ENCODE results near the gene EIF2S1.
A peak's percentile ranks its signal among the peaks of the same experiment; 100 is the strongest.
"Not testable (repeated sequence)": the region's sequence is repeated elsewhere in the genome, so short reads cannot be mapped to it uniquely, and the experiment has no call there.

The EIF2S1 gene
- total RNA-seq, result 55.3 reads per million, percentile 70 among the genes with 10 or more reads in this experiment

- DNase-seq, result peak; percentile 99
Observed at GRCh38 chr14:67359775-67360469, at the start of gene EIF2S1, which contains the start of gene ATP6V1D. TSS of gene EIF2S1 (plus strand) at chr14:67360328. CDS start at chr14:67364768, 4,440 bp downstream. TSS of gene ATP6V1D (minus strand) at chr14:67359804. CDS start at chr14:67359698, 106 bp downstream.

GRCh38 chr14:67311868-67312267, 48.3 kb upstream of the EIF2S1 start:
- DNase-seq, result no peak

DNA sequence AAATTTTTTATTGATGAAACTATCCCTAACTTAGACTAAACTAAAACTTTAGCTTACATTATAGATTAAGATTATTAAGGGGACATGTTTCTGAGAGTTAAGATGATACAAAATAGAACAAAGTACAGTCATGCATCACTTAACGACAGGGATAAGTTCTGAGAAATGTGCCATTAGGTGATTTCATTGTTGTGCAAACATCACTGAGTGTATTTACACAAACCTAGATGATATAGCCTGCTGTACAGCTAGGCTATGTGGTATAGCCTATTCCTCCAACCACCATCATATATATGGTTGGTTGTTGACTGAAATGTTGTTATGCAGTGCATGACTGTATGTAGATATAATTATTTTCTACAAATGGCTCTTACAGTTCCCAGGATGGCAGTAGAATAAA, 47.0 kb upstream of the EIF2S1 start:
- DNase-seq, result no peak

DNA sequence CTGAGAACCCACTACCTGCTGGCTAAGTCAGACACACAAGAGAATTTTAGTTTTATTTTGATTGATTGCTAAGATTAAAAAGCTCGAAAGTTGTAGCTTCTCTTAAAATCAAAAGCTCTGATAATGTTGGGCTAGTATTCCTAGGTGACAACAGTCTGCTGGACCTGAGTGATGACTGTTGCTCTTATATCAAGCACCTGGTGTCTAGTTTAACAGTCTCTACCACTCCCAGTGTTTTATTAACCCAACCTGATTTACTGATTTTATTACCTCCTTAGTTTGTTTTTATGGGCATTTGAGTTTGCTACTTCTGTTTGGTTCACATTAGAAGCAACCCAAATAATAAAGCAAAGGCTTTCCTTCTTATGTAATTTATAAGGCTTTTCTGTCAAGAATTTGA, 42.3 kb upstream of the EIF2S1 start:
- DNase-seq, result no peak

GRCh38 chr14:67319142-67319541, 41.0 kb upstream of the EIF2S1 start:
- DNase-seq, result no peak

DNA sequence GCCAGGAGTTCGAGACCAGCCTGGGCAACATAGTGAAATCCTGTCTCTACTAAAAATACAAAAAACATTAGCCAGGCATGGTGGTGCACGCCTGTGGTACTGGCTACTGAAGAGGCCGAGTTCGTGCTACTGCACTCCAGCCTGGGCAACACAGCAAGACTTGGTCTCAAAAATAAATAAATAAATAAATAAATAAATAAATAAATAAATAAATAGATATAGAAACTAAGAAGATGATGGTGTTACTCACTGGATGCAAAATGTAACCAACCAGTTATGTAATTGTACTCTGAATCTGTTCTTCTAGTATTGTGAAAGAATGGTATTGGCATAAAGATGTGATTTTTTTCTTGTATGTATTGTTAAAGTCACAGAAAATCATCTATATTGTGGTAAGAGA, 30.5 kb upstream of the EIF2S1 start:
- DNase-seq, result not testable (repeated sequence)

DNA sequence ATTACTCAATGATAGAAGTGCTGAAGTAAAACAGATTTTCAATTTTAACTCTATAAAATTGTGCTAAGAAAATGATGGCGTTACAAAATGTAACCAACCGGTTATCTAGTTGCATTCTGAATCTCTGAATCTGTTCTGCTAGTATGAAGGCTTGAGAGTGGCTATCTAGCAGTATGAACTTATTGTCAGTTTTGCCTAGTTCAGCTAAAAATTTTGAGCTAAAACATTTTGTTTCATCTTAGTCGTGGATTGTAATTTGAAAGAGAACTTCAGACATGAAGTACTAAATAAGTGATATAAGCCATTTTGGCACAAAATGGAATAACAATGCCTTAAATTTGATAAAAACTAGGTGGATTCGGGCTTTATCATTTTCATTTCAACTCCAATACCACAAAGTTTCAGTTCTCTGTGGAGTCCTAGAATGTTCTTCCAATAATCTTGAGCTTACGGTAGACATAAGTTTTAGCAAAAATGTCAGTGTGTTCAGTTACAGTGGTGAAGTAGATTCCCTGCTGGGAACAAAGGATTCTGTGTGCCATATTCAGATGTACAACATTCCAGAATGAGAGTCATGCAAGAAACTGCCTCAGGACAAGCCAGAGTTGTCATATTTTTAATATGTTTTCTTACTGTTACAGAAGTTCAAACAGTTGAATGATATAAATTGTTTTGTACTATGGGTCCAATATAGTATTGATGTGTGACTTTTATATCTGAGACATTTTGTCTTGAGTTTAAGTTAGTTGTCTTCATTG, 28.6 kb upstream of the EIF2S1 start:
- no peak for DNase-seq

DNA sequence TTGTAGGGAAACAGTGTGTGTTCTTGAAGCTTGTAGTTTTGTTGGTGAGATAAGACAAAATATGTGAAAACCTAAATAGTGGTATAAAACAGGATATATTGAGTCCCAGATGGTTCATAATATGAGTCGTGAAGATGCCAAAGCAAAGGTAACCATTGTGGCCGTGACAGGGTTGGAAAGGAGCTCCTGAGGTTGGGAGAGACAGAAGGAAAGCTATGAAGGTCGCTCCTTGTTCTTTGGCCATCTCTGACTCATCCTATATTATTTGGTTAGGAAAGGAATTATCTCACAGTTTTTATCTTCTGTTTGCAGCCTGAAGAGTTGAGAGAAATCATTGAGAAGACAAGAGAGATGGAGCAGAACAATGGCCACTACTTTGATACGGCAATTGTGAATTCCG, 27.7 kb upstream of the EIF2S1 start:
- no peak for DNase-seq

GRCh38 chr14:67335781-67336180, 24.3 kb upstream of the EIF2S1 start:
- DNase-seq, result no peak

GRCh38 chr14:67341231-67341630, 18.9 kb upstream of the EIF2S1 start:
- DNase-seq, result not testable (repeated sequence)

- DNase-seq, result no peak
Observed at GRCh38 chr14:67343601-67344230, 16.4 kb upstream of the EIF2S1 start.

DNA sequence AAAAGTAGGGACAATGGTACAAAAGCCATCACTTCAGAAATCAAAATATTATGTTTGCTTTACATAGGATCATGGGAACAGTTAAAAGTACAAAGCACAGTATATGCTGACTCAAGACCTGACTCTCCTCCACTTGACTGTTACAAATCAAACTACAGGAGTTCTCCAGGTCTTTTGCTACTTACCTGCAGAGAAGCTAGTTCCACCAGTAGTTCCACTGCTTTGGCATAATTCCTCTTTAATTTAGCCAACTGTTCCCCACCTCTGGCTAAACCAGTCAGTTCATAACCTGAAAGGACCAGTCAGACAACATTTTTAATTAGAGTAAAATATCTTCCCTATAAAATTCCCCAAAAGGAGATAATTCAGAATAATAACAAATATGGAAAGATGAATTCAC, 14.5 kb upstream of the EIF2S1 start:
- no peak for DNase-seq

- DNase-seq, result no peak
Observed at GRCh38 chr14:67352055-67352454, 8.1 kb upstream of the EIF2S1 start.

- no peak for DNase-seq
Observed at GRCh38 chr14:67357186-67357968, 2.8 kb upstream of the EIF2S1 start.

DNA sequence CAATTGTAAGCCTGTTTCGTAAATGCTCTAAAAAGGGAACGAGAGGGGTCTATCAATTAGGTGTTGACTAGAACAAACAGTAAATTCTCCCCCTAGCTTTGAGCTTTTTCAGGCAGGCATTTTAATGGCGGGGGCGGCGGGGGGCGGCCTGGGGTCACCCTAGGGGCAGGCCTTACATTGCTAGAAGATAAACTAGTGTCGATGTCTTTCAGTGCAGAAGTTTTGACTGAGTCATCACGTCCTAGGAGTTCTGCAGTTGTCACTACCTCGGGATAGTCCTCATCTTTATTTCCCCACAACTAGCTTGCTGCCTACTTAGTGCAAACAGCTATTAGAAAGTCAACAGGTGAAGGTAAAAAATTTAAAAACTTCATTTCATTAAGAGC, 2.2 kb upstream of the EIF2S1 start:
- DNase-seq, result no peak

DNA sequence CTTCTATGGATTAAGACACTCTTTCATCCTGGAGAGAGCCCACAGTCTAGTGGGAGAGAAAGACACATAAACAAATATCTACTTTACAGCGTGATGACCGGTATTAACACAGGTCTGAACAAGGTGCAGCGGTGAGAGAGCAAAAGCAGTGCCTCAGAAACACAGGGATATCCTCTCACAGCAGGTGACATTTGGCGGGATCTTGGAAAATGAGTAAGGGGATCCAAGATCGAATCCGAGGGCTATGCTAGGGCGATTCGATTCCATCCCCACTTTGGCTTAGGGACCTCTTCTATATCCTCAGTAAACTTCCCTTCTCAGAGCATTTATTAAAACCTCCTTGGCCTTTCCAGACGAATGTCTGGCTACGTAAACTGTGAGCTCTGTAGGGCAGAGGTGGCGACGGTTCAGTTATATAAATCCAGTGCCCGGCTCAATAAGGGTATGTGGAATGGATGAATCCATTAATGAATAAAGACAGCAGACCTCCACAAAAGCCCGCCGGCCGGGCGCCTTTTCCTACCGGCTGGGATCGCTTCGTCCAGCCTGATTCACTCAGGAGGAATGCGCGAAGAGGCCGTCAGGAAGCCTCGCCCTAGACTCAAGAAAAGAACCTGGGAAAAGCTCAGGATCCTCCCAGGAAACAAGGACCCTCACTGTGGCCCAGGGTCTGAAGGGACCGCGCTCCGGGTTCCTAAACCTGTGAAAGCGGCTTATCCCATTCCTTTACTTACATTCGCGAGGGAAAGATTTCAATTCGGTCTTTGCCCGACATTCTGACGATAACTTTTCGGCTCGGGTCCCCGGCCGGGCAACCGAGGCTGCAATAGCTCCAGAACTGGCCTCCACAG, 979 bp upstream of the EIF2S1 start:
- DNase-seq, result no peak

DNA sequence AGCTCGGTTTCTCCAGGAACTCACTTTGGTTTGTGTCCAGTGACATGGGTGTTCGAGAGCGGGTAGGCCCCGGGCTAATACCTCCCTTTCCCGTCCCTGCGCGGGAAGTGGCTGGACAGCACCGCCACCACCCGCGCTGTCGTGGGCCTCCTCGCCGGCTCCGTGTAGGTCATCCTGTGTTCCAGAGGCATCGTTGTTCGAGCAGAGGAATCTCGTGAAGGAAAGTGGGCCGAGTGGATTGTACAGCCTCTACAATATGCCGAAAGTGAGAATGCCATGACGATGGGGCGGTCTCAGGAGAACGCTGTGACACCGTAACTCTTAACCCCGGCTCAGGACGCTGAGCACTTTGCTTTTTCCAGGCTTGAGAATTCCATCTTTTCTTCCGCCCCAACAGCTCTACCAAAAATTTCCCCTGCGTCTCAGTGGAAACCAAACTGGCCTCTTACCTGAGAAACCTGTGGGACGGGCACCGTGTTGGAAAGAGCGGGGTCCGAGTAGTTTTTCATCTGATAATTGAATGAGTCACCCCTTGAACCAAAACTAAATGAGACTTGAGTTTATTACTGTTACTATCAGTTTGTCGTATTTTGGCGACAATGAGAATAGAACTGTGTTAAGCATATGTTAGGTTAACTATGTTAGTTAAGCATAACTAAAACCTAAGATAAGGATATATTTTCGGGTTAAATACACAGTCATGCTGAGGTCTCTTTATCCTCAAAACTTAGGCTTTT, 510 bp downstream of the EIF2S1 start:
- no peak for DNase-seq

- no peak for DNase-seq
Observed at GRCh38 chr14:67365476-67365875, 5.3 kb downstream of the EIF2S1 start.

DNA sequence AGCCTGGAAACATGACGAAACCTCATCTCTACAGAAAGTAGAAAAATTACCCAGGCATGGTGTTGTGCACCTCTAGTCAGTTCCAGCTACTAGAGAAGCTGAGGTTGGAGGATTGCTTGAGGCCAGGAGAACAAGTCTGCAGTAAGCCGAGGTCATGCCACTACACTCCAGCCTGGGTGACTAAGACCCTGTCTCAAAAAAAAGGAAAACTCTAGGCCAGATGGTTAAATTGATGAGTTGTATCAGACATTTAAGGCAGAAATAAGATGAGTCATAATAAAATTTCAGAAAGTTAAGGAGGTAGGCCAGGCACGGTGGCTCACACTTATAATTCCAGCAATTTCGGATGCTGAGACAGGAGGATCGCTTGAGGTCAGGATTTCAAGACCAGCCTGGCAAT, 10.7 kb downstream of the EIF2S1 start:
- DNase-seq, result no peak

- no peak for DNase-seq
Observed at GRCh38 chr14:67371247-67372148, 11.4 kb downstream of the EIF2S1 start.
